Smooth muscle cell (in vitro differentiated cells): Measurements from ENCODE around the gene CTCFL. TPM values are rescaled to one million over a fixed set of nuclear protein-coding genes. Genes with fewer than 3 reads are reported as not detected.

Experiments
- DNase-seq: peaks from one replicate; lab custom pipeline; 2025; ENCODE audit not compliant: unreplicated experiment; lab: John Stamatoyannopoulos, UW
- H2AFZ ChIP-seq: fragments of 200-600 bp; sonication (generic); 2 replicates; pipeline ENCODE4 v1.6.0; 2016; ENCODE audit warnings: antibody characterized with exemption, low read depth, mild to moderate bottlenecking
- H3F3A ChIP-seq: fragments of 200-600 bp; sonication (generic); 2 replicates; pipeline ENCODE4 v1.6.0; 2017; ENCODE audit warnings: antibody characterized with exemption, low read depth
- H3K27ac ChIP-seq: fragments of 200-600 bp; sonication (generic); 2 replicates; pipeline ENCODE4 v1.5.1; 2016; ENCODE audit warnings: low read depth, mild to moderate bottlenecking
- H3K27me3 ChIP-seq: fragments of 200-600 bp; sonication (generic); 2 replicates; pipeline ENCODE4 v1.6.1; 2016; ENCODE audit warnings: low read depth, mild to moderate bottlenecking
- H3K36me3 ChIP-seq: fragments of 200-600 bp; sonication (generic); 2 replicates; pipeline ENCODE4 v1.5.1; 2016; ENCODE audit warnings: low read depth
- H3K4me1 ChIP-seq: fragments of 200-600 bp; sonication (generic); 2 replicates; pipeline ENCODE4 v1.5.1; 2016; ENCODE audit warnings: low read depth
- H3K4me2 ChIP-seq: fragments of 200-600 bp; sonication (generic); 2 replicates; pipeline ENCODE4 v1.6.0; 2016; ENCODE audit warnings: mild to moderate bottlenecking
- H3K4me3 ChIP-seq: fragments of 200-600 bp; sonication (generic); 2 replicates; pipeline ENCODE4 v1.5.1; 2016; ENCODE audit warnings: mild to moderate bottlenecking
- H3K79me2 ChIP-seq: fragments of 200-600 bp; sonication (generic); 2 replicates; pipeline ENCODE4 v1.6.0; 2016; ENCODE audit warnings: low read depth, mild to moderate bottlenecking
- H3K9ac ChIP-seq: fragments of 200-600 bp; sonication (generic); 2 replicates; pipeline ENCODE4 v1.6.0; 2016; ENCODE audit warnings: low read depth
- H3K9me3 ChIP-seq: fragments of 200-600 bp; sonication (generic); replicated peaks from 2 replicates; pipeline ENCODE4 v1.5.1; 2016; ENCODE audit warnings: low read depth
- H4K20me1 ChIP-seq: fragments of 200-600 bp; sonication (generic); 2 replicates; pipeline ENCODE4 v1.6.0; 2016; ENCODE audit warnings: low read depth
- CTCF ChIP-seq: fragments of 200-600 bp; sonication (generic); IDR thresholded peaks from 2 replicates; pipeline ENCODE4 v1.5.1; 2017; ENCODE audit warnings: borderline replicate concordance, mild to moderate bottlenecking, antibody characterized with exemption; ENCODE audit not compliant: insufficient read depth, poor library complexity, severe bottlenecking
- WGBS: methylation state at CpG from one replicate; pipeline ENCODE4 v1.1.7; 2016; ENCODE audit warnings: low lambda C conversion rate; 5-methylcytosine and 5-hydroxymethylcytosine counted together
- polyA plus RNA-seq: library from polyadenylated mRNA; unstranded; fragments of >200 nt; fragmentation: Nextera tagmentation; extraction: Ambion mirVana; gene quantifications from 2 replicates; pipeline ENCODE4 v1.2.1, GENCODE V29; 2016
- total RNA-seq: library from RNA; depleted of rRNA; stranded (reverse); fragments of >200 nt; gene quantifications from 2 replicates; pipeline ENCODE4 v1.2.3, GENCODE V29; 2014

The CTCFL gene
- total and polyA plus RNA-seq, 2 experiments from 2014 or later = not detected

DNA sequence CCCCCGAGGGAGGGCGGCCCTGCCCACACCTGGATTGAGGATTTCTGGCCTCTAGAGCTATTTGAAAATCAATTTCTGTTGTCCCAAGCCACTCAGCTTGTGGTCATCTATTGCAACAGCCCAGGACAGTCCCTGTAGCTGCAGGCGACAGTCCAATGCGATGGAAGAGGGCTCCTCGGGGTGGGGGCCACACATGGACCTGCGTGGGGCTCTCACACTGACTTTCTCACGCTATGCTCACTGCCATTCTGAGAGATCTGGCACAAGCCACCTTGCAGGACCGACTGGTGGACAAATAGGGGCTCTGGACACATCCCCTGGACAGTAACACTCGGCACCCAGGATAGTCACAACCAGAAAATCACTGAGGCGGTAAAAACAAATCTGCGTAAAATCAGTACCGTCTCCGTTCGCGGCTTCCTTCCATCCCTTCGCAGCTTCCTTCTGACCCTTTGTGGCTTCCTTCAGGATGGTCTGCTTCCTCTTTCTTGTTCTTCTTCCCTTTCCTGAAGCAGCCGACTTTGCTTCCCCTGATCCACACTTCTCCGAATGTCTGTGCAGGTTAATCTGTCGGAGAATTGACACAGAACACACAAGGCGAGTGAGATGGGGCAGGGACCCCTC, 21.8 kb downstream of the CTCFL start:
- WGBS = 89% methylated on average over 20 of the region's 20 CpGs
- H4K20me1 ChIP-seq = no peaks in the 10 kb centered on the region
- no peak overlapping the region for H2AFZ ChIP-seq
- no peak overlapping the region for H3K4me3 ChIP-seq
- no peak overlapping the region for H3K4me2 ChIP-seq
- H3K4me1 ChIP-seq = peaks cover 11% of the 10 kb centered on the region
- H3K27me3 ChIP-seq = no peaks in the 10 kb centered on the region
- no peak for DNase-seq
- H3K36me3 ChIP-seq = no peaks in the 10 kb centered on the region
- no peak overlapping the region for H3K9ac ChIP-seq
- no peaks in the 10 kb centered on the region for H3K9me3 ChIP-seq
- no peaks in the 10 kb centered on the region for H3K79me2 ChIP-seq
- no peak for TF ChIP-seq CTCF
- no peaks in the 10 kb centered on the region for H3F3A ChIP-seq
- no peak overlapping the region for H3K27ac ChIP-seq

DNA sequence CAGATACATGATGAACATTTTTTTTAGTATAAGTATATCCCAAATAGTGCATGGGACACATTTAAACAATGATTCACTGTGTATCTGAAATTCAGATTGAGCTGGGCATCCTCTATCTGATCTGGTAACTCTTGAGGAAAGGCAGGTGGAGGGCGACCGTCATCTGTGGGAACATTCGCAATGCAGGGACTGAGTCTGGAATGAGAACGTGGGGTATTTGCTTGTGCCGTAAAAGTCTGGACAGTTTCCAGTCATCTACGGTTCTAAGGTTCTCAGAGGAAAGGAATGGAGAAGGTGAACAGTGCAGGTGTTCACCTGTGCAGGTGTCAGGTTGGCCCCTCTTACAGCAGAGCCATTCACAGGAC, 22.6 kb downstream of the CTCFL start:
- Histone ChIP-seq H3K4me3 (no peak overlapping the region), H2AFZ (no peak overlapping the region), H3K9ac (no peak overlapping the region), H4K20me1 (no peaks in the 10 kb centered on the region), H3K36me3 (no peaks in the 10 kb centered on the region), H3K4me2 (no peak overlapping the region), H3K9me3 (no peaks in the 10 kb centered on the region), H3K27ac (no peak overlapping the region), H3K79me2 (no peaks in the 10 kb centered on the region), H3K27me3 (peaks cover 3% of the 10 kb centered on the region), H3K4me1 (peaks cover 11% of the 10 kb centered on the region), H3F3A (no peaks in the 10 kb centered on the region)
- WGBS = 96% methylated on average over 6 of the region's 6 CpGs
- TF ChIP-seq CTCF = no peak
- DNase-seq = no peak

- TF ChIP-seq CTCF = no peak
- no peaks in the 10 kb centered on the region for H3K36me3 ChIP-seq
- H3K4me3 ChIP-seq = no peak overlapping the region
- 73% methylated on average over 17 of the region's 17 CpGs for WGBS
- DNase-seq = no peak
- peaks cover 4% of the 10 kb centered on the region for H3K27me3 ChIP-seq
- no peak overlapping the region for H2AFZ ChIP-seq
- H3K27ac ChIP-seq = no peak overlapping the region
- no peak overlapping the region for H3K9ac ChIP-seq
- H3K9me3 ChIP-seq = no peaks in the 10 kb centered on the region
- no peaks in the 10 kb centered on the region for H3K79me2 ChIP-seq
- H4K20me1 ChIP-seq = no peaks in the 10 kb centered on the region
- H3F3A ChIP-seq = no peaks in the 10 kb centered on the region
- H3K4me2 ChIP-seq = no peak overlapping the region
- H3K4me1 ChIP-seq = peaks cover 11% of the 10 kb centered on the region
Observed at GRCh38 chr20:57501461-57502335, 23.2 kb downstream of the CTCFL start.
